CD14-positive monocyte (primary cell): ENCODE results near the gene TRPV4. TPM values are rescaled to one million over a fixed set of nuclear protein-coding genes. Genes with fewer than 3 reads are reported as not detected.

Experiments used
- DNase-seq, 3 donors: peaks; one replicate each; pipeline ENCODE4 v3.0.0-alpha.2; 2011 to 2022
- H2AFZ ChIP-seq: 2 replicates; pipeline ENCODE4 v1.6.0; 2012; ENCODE audit warnings: mild to moderate bottlenecking, low read depth, low read length, inconsistent platforms; ENCODE audit not compliant: insufficient read depth, poor library complexity, severe bottlenecking
- H3K27ac ChIP-seq, 2 donors: 1 replicate in 1 of 2; 2 replicates in 1 of 2; pipeline ENCODE4 v1.5.1; 2012 to 2013; ENCODE audit warnings: low read length in 2 of 2, control low read depth in 1 of 2, inconsistent platforms in 1 of 2, low read depth in 1 of 2, mild to moderate bottlenecking in 1 of 2
- H3K27me3 ChIP-seq, 2 donors: one replicate each; pipeline versions ENCODE4 v1.6.0 to v1.6.1; 2011 to 2013; ENCODE audit warnings: low read length in 2 of 2; ENCODE audit not compliant: control insufficient read depth in 2 of 2, insufficient read depth in 2 of 2
- H3K36me3 ChIP-seq, 2 donors: replicated peaks in 1 of 2; 1 replicate in 1 of 2; 2 replicates in 1 of 2; pipeline versions ENCODE4 v1.5.1 to v1.6.1; 2012 to 2013; ENCODE audit warnings: low read length in 2 of 2, control low read depth in 1 of 2, inconsistent platforms in 1 of 2, mild to moderate bottlenecking in 1 of 2; ENCODE audit not compliant: insufficient read depth in 2 of 2, control insufficient read depth in 1 of 2
- H3K4me1 ChIP-seq, 2 donors: 1 replicate in 1 of 2; 2 replicates in 1 of 2; pipeline versions ENCODE4 v1.5.1 to v1.6.1; 2012 to 2013; ENCODE audit warnings: low read length in 2 of 2, control low read depth in 1 of 2, inconsistent platforms in 1 of 2, mild to moderate bottlenecking in 1 of 2, moderate library complexity in 1 of 2; ENCODE audit not compliant: insufficient read depth in 2 of 2, control insufficient read depth in 1 of 2
- H3K4me2 ChIP-seq: replicated peaks from 2 replicates; pipeline ENCODE3; 2012; ENCODE audit warnings: low read length, moderate library complexity, mild to moderate bottlenecking; ENCODE audit not compliant: poor library complexity, severe bottlenecking; ENCODE audit errors: extremely low read depth
- H3K4me3 ChIP-seq, 3 experiments: fragments of 200-600 bp in 1 of 3; sonication (generic) in 1 of 3; replicated peaks in 1 of 3; 1 replicate in 2 of 3; 2 replicates in 1 of 3; pipeline ENCODE4 v1.5.1; 2011 to 2013; ENCODE audit warnings: low read length in 3 of 3, mild to moderate bottlenecking in 3 of 3, control low read depth in 2 of 3, low read depth in 2 of 3, inconsistent platforms in 1 of 3, moderate library complexity in 1 of 3
- H3K79me2 ChIP-seq: 2 replicates; pipeline ENCODE4 v1.6.0; 2012; ENCODE audit warnings: mild to moderate bottlenecking, control low read depth, inconsistent platforms, low read length, moderate library complexity; ENCODE audit not compliant: insufficient read depth
- H3K9ac ChIP-seq: 2 replicates; pipeline ENCODE4 v1.6.0; 2017; ENCODE audit warnings: low read length, mild to moderate bottlenecking; ENCODE audit not compliant: insufficient read depth, poor library complexity, severe bottlenecking
- H3K9me3 ChIP-seq, 2 donors: replicated peaks in 1 of 2; 1 replicate in 1 of 2; 2 replicates in 1 of 2; pipeline versions ENCODE4 v1.5.1 to v1.6.1; 2012 to 2013; ENCODE audit warnings: low read length in 2 of 2, control low read depth in 1 of 2; ENCODE audit not compliant: control insufficient read depth in 1 of 2, insufficient read depth in 1 of 2
- H4K20me1 ChIP-seq: 2 replicates; pipeline ENCODE4 v1.6.0; 2012; ENCODE audit warnings: mild to moderate bottlenecking, low read length, control low read depth, moderate library complexity; ENCODE audit not compliant: insufficient read depth
- H3K27ac Mint-ChIP-seq, 7 donors: one replicate each; pipeline ENCODE4 v1.8.0; 2020; ENCODE audit warnings: mild to moderate bottlenecking in 7 of 7, mixed read lengths in 7 of 7, moderate library complexity in 6 of 7, inconsistent platforms in 2 of 7
- H3K27me3 Mint-ChIP-seq, 3 donors: one replicate each; pipeline ENCODE4 v1.8.0; 2021 to 2022; ENCODE audit warnings: low read depth in 3 of 3, mild to moderate bottlenecking in 3 of 3, mixed read lengths in 3 of 3, moderate library complexity in 3 of 3, inconsistent platforms in 1 of 3
- H3K36me3 Mint-ChIP-seq, 2 donors: one replicate each; pipeline ENCODE4 v1.8.0; 2020; ENCODE audit warnings: mixed read lengths in 2 of 2, inconsistent platforms in 1 of 2, mild to moderate bottlenecking in 1 of 2
- H3K4me1 Mint-ChIP-seq: one replicate; pipeline ENCODE4 v1.8.0; 2020; ENCODE audit warnings: mild to moderate bottlenecking, mixed read lengths
- H3K4me3 Mint-ChIP-seq, 2 donors: one replicate each; pipeline ENCODE4 v1.8.0; 2020; ENCODE audit warnings: mild to moderate bottlenecking in 2 of 2, mixed read lengths in 2 of 2, moderate library complexity in 1 of 2
- H3K9me3 Mint-ChIP-seq, 7 donors: one replicate each; pipeline ENCODE4 v1.8.0; 2020 to 2022; ENCODE audit warnings: mixed read lengths in 7 of 7, mild to moderate bottlenecking in 6 of 7, moderate library complexity in 6 of 7, inconsistent platforms in 2 of 7
- CTCF ChIP-seq: fragments of 200-600 bp; IDR thresholded peaks from one replicate; pipeline ENCODE4 v1.8.0; 2022; ENCODE audit warnings: antibody characterized with exemption, mild to moderate bottlenecking
- WGBS: methylation state at CpG from one replicate; pipeline ENCODE4 v1.1.5; 2013; ENCODE audit warnings: missing lambda C conversion rate; ENCODE audit not compliant: insufficient coverage; 5-methylcytosine and 5-hydroxymethylcytosine counted together
- intact Hi-C, 2 donors: fragments of 100-400 bp; cut with micrococcal nuclease; formaldehyde crosslinking; loops; one replicate each; pipeline versions ENCODE4 v1.15.0 to v1.15.1; 2023
- polyA plus RNA-seq, 3 donors: library from polyadenylated mRNA; depleted of rRNA in 1 of 3; unstranded in 2 of 3; stranded (reverse) in 1 of 3; fragments of 300-500 nt in 2 of 3; fragments of >200 nt in 1 of 3; fragmentation: Illumina TruSeq in 2 of 3; gene quantifications; 1 replicate in 2 of 3; 2 replicates in 1 of 3; pipeline ENCODE4 v1.2.3, GENCODE V29; 2012 to 2021

TRPV4 gene
- polyA plus RNA-seq, 3 donors = 0.64 to 3.1 (median 2.0) TPM

GRCh38 chr12:109811624-109811995 is 21.6 kb downstream of the TRPV4 start:
- Histone ChIP-seq H3K27ac (no peak overlapping the region), H4K20me1 (no peaks in the 10 kb centered on the region), H3K4me3 (no peak overlapping the region), H3K4me2 (no peak overlapping the region), H3K79me2 (no peaks in the 10 kb centered on the region), H3K36me3 (no peaks in the 10 kb centered on the region), H3K9me3 (no peaks in the 10 kb centered on the region), H3K9ac (no peak overlapping the region), H3K27me3 (no peaks in the 10 kb centered on the region), H2AFZ (no peak overlapping the region), H3K4me1 (peaks cover 6 to 10% of the 10 kb centered on the region in 2 donors)
- peak overlapping the region in 1 of 7 donors; percentile 46 for H3K27ac Mint-ChIP-seq
- DNase-seq = no peak
- no peaks in the 10 kb centered on the region for H3K36me3 Mint-ChIP-seq
- H3K27me3 Mint-ChIP-seq = peaks cover 0 to 8% (median 2%) of the 10 kb centered on the region in 3 donors
- peak; percentile 10 for TF ChIP-seq CTCF
- WGBS = 71% methylated on average over 1 of the region's 5 CpGs
- no peak overlapping the region for H3K4me3 Mint-ChIP-seq
- peaks cover 4% of the 10 kb centered on the region for H3K4me1 Mint-ChIP-seq
- intact Hi-C loops = no loop called here
- peaks cover 0 to 2% (median 0%) of the 10 kb centered on the region in 7 donors for H3K9me3 Mint-ChIP-seq

- H3K36me3 Mint-ChIP-seq = no peaks in the 10 kb centered on the region
- 100% methylated on average over 7 of the region's 10 CpGs for WGBS
- Histone ChIP-seq H3K4me2 (no peak overlapping the region), H2AFZ (no peak overlapping the region), H3K9me3 (no peaks in the 10 kb centered on the region), H3K9ac (no peak overlapping the region), H3K27ac (no peak overlapping the region), H3K4me1 (peaks cover 5 to 8% of the 10 kb centered on the region in 2 donors), H3K79me2 (no peaks in the 10 kb centered on the region), H3K27me3 (no peaks in the 10 kb centered on the region), H3K4me3 (no peak overlapping the region), H4K20me1 (no peaks in the 10 kb centered on the region), H3K36me3 (no peaks in the 10 kb centered on the region)
- no peak overlapping the region for H3K4me3 Mint-ChIP-seq
- H3K4me1 Mint-ChIP-seq = peaks cover 3% of the 10 kb centered on the region
- H3K27me3 Mint-ChIP-seq = peaks cover 0 to 7% (median 2%) of the 10 kb centered on the region in 3 donors
- no peak overlapping the region for H3K27ac Mint-ChIP-seq
- TF ChIP-seq CTCF = no peak
- DNase-seq = no peak
- H3K9me3 Mint-ChIP-seq = peaks cover 0 to 2% (median 0%) of the 10 kb centered on the region in 7 donors
- intact Hi-C loops = no loop called here
Measured at GRCh38 chr12:109810954-109811623, 22.1 kb downstream of the TRPV4 start.
